HG03520 (cell line): ENCODE data around the gene VWA5B1.
"Not testable (repeated sequence)": the region's sequence is repeated elsewhere in the genome, so short reads cannot be mapped to it uniquely, and the experiment has no call there.

Source experiments
- ATAC-seq: cut with Tn5 transposase; IDR thresholded peaks from one replicate; pipeline ENCODE4 v1.9.1; 2021; ENCODE audit warnings: mild to moderate bottlenecking, moderate library complexity; ENCODE audit not compliant: unreplicated experiment

VWA5B1 gene

DNA sequence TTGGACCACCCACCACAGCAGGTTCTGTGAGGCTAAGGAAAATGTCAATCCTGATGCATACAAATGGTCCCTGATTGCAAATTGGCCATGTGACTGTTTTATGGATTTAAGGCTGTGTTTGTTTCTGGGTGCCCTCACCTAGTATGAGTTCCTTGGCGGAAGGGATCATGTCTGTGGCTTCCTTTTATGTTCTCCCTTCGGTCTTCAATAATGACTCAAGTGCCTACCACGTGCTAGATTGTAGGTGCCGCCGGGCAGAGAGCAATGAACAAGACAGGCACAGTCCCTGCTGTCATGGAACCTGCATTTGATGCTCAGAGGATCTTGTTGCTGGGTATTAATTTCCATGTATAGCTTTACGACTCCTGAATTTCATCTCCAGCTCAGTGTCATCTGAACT lies 9.8 kb upstream of the VWA5B1 start:
- ATAC-seq, result no peak

DNA sequence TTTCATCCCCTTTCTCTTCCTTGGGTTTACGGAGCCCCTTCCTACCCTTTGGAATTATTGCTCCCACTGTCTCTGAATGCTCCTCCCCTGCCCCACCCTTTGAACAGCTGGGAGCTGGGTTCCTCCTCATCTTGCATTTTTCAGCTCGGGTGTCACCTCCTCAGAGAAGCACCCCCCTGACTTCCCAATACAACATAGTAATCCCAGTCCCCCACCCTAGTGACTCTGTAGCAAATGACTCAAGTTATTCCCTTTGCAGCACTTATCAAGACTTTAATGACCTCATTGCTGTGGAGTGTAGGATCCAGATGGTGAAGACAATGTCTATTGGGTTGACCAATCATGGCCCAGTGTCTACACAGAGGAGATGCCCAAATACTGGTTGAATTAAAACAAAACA lies 8.9 kb upstream of the VWA5B1 start:
- no peak for ATAC-seq

DNA sequence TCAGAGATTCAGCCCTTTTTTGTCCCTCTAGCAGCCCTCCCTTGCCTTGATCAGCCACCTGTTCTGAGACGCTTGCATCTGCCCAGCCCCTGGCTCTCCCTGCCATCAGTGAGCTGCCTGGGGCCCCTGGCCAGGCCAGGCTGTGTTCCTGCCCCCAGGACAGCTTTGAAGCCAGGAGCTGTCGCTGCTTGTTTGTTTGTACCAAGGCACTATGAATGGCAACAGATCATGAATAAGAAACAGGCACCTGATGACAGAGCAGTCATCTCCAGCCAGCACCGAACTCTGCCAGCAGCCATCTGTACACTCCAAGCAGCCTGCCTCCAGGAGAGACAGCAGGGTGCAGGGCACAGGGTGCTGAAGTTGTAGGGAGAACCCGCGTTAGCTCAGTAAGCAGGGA lies 8.1 kb upstream of the VWA5B1 start:
- no peak for ATAC-seq

DNA sequence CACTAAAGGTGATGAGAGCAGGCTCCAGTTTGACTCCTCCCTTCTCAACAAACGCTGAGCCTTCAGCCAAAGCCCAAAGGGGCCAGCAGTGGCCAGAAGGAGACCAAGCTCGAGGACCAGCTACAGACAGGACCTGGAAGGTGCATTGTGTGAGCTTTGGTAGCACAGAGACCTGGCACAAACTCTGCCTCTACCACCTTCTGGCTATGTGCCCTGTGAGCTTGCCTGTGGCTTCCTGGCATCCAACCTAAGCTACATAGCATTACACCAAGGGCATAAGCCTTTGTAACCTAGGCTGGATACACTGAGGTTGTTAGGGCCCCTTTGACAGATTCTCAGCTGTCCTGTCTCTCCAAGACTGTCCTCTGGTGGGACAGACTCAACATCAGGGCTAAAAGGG lies 6.6 kb upstream of the VWA5B1 start:
- ATAC-seq, result no peak

DNA sequence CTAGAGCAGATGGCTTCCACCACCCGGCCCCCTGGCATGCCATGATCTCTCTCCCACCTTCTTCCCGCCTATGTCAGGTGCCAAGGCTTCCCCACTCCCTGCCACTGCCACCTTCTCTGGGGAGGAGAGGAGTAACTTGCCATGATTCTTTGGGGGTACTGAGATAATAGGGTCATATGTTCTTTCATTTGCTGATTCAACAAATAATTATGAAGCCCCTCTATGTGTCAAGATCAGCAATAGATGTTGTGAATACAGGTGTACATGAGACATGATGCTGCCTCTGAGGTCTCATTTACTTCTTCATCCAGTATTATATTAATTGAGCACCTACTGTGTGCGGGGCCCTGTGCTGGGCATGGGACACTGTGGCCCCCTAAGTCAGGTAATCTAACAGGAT lies 6.0 kb upstream of the VWA5B1 start:
- no peak for ATAC-seq

DNA sequence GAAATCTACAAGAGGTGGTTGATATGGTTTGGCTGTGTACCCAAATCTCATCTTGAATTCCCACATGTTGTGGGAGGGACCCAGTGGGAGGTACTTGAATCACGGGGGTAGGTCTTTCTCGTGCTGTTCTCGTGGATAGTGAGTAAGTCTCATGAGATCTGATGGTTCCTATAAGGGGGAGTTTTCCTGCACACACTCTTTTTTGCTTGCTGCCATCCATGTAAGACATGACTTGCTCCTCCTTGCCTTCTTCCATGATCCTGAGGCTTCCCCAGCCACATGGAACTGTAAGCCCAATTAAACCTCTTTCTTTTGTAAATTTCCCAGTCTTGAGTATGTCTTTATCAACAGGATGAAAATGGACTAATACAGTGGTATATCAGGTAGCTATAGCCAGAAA lies 5.2 kb upstream of the VWA5B1 start:
- no peak for ATAC-seq

DNA sequence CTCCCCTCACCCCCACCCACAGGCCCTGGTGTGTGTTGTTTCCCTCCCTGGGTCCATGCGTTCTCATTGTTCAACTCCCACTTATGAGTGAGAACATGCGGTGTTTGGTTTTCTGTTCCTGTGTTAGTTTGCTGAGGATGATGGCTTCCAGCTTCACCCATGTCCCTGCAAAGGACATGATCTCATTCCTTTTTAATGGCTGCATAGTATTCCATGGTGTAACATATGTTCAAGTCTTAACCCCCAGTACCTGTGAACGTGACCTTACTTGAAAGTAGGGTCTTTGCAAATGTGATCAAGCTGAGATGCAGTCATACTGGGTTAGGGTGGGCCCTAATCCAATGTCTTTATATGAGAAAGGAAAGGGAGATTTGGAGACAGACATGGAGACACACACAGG lies 3.0 kb upstream of the VWA5B1 start:
- not testable (repeated sequence) for ATAC-seq

DNA sequence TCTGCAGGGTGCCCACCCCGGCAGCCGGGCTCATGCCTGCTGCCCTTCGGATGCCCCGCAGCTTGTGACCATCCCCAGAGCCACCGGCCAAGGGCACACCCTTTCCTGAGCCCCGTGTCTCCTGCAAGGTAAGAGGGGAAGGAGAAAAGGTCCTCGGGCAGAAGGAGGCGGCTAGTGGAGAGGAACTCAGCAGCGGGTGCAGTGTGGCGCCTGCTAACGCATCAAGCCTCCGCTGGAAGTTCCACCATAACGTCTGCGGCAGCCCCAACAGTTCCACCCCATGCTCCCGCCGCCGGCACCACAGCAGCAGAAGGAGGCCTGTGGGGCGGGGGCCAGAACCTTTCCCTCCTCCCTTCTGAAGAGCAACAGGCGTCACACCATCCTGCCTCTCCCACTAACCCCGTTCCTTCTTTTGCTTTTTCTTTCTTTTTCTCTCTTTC lies 990 bp downstream of the VWA5B1 start:
- ATAC-seq, result no peak

DNA sequence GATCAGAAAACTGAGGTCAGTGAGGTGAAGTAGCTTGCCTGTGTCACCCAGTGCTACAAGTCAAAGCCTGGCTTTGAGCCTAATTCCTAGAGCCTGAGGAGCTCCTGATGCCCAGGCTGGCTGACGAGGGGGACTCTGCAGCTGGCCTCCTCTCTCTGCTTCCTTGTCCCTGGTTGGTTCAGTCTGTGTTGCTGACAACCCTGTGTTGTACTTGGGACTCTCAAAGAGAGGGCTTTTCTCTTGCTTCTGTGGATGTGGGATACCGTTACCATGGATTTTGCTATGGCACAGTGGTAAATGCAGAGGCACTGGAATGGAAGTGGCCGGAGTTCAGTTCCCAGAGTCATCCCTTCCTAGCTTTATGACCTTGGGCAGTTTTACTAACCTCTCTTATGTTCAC lies 8.0 kb downstream of the VWA5B1 start:
- ATAC-seq, result no peak

DNA sequence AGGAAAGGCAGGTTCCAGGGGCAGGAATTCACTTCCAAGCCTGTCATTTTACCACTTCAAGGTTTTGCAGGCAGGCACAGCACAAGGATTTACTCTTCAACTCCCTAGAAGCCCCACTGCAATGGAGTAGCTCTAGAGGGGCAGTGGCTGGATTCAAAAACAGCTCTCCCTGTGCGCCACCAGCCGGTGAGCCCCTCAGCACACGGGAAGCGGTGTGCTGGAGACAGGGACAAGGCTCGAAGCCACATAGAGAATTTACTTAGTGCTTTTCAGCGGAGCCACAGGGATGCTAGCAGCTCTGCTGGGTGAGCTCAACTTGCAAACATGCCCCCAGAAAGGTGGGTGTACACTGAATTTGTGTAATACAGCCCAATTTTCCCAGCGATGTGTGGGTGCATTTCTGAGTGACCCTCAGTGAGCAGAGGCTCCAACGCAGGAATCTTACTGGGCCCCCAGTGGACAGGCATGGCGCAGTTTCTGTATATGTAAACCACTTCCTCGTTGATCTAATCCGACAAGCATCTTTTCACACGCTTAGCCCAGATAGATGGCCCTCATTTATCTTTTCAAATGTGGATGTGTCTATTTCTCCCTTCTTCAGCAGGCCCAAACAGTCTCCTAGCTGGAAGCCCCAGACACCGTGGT lies 10.9 kb downstream of the VWA5B1 start:
- no peak for ATAC-seq

DNA sequence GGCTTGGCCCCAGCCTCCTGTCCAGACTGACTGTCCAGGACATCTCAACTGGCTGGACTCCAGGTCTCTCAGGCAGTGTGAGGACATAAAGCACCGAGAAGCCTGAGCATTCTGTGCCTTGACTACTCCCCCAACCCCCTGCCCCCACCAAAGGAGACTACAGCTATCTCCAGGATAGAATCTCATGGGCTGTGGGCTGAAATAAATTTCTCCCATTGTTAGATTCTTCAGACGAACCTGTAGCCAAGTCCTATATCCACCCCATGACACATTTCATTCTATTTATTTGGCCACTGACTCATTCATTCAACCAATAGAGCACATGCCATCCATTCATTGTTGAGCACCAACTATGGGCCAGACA lies 11.4 kb downstream of the VWA5B1 start:
- ATAC-seq, result no peak

DNA sequence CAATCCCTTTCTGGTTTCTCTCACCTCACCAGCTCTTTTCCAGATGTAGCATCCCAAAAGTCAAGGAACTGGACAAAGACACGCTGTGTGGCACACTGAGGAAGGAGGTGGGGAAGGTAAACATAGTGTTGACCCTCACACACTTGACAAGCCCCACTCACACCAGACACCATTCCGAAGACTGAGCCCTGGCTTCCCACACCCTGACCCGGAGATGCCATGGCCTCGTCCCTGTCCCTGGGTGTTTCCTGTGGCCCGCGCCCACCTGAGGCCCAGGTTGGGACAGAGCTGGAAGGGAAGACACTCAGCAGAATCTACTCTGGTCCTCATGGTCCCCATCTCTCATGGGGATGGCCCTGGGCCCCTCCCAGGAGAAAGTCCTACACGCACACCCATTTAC lies 16.4 kb downstream of the VWA5B1 start:
- no peak for ATAC-seq

DNA sequence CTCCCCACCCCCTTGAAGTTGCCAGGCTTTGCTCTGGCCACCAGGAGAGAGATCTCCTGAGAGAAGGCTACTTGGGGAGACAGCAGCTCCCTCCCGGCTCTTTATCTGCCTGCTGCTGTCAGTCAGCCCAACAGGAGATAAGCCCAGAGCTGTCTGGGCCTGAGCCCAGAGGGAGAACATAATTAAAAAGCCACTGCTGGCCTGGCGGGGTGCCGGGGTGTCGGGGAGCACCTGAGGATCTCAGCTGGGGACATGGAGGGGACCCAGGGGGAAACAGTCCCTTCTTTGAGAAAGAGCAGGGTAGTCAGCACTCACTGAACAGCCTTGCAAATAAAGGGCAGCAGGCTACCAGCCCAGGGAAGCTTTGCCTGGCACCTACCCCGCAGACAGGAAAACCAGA lies 17.9 kb downstream of the VWA5B1 start:
- ATAC-seq, result no peak

DNA sequence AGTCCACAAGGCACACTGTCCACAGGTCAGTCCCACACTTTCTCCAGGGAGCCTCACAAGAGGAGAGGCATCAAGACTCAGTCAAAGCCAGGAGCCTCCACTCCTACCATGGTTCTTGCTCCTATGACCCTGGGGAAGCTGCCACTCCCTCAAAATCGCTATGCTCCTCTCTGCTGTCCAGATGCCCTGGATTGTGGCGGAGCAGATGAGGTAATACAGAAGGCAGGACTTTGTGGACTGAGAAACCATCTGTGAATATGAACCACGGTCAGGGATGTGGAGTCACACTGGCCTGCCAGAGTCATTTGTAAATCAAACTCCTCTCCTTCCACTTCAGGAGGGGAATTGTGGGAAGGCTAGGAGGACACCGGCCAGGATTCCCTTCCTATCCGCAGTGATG lies 20.6 kb downstream of the VWA5B1 start:
- ATAC-seq, result no peak

DNA sequence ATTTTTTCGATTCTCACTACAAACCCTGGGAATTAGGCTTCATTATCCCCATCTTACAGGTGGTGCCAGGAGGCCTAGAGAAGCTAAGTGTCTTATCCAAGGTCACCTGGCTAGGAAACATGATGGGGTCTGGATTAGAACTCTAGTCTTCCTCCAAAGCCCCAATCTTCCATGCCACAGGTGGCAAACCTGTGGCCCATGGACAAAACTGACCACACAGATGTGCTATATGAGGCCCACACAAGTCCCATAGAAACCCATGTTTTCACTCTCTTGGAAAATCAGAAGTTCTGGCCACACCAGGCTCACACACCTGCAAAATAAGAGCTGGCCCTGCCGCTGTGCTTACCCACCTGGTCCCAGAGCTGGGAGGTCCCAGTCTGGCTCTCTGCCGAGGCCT lies 21.6 kb downstream of the VWA5B1 start:
- ATAC-seq, result no peak

DNA sequence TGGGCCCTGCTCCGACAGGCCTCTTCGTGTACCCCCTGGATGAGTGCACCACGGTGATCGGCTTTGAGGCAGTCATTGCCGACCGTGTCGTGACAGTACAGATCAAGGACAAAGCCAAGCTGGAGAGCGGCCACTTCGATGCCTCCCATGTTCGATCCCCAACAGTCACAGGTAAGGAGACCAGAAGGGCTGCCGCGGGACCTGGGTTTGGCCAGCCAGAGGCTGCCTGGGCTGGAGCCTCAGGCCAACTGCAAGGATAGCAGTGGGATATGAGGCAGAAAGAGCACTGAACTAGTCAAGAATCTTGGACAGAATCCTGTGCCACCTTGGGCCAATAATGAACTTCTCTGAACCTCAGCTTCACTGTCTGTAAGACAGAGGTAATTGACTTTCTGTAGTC lies 22.1 kb downstream of the VWA5B1 start:
- no peak for ATAC-seq

DNA sequence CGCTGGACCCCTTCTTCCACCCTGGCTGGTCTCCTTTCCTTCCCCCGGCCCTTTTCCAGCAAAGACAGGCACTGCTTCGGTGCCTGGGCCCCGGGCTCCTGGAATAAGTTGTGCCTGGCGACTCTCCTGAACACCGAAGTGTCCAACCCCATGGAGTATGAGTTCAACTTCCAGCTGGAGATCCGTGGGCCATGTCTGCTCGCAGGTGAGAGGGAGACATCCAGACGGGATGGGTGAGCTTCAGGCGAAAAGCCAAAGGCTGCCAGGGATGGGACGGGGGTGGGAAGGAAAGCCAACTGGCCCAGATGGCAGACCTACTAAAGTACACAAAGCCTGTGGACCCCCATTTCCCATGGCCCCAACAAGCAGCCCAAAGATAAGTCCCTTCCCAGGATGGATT lies 26.8 kb downstream of the VWA5B1 start:
- ATAC-seq, result no peak

DNA sequence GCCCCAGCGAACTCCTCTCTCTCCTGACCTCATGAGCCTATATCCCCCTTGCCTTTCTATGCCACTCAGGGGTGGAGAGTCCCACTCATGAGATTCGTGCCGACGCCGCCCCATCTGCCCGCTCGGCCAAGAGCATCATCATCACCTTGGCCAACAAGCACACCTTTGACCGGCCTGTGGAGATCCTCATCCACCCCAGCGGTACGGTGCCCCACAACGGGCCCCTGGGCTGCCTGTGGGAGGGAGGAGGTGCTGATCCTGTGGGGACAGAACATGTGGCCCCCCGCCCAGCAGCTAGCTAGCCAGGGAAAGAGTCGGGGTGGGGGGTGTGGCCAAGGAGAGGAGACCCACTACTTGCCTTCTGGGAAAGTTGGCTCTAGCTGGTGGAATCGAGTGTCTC lies 27.8 kb downstream of the VWA5B1 start:
- ATAC-seq, result no peak

DNA sequence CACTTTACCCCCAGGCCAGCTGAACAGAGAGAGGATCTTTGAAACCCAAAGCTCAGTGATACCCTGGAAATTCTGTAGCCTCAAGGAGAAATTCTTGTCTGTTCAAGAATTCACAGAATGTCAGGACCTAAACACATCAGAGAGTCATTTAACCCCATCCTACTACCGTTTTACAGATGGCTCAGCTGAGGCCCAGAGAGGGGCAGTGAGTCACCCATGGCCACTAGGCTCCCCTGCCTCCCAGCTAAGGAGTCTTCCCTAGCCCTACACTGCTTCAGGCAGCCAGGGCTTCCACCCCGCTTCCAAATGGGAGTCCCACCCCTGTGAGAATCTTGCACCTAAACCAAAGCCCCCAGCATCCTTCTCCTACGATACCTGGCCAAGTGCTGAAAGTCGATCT lies 28.3 kb downstream of the VWA5B1 start:
- no peak for ATAC-seq

DNA sequence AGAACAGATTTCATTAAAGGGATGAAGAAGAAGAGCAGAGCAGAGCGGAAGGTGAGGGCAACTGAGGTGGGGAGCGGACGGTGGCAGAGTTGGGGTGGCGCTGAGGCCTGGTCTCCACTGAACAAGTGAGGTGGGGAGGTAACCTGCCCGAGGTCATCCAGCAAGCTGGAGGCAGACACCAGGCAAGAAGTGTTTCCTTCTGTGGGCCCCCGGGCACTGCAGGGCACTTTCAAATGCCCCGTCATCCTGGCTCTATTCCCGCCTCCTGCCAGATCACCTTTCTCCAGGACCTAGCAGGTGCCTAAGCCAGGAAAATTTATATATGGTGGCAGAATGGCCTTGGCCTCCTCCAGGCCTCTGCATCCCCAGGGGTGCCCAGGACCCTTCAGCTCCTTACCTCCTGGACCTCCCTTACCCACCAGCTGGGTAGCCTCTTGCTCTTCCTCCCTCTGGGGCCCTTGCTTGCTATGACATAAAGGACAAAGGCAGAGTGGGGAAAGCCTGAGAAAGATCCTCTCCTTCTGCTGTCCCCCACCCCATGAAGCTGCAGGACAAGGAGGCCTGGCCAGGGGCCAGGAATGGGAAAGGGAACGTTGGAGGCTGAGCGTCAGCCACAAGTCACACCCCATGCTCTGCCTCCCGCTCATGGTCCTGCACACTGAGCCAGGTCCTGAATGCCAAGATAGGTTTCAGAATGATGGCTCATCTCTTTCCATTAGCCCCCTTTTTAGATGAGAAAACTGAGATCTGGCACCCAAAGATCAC lies 29.0 kb downstream of the VWA5B1 start:
- ATAC-seq, result no peak

DNA sequence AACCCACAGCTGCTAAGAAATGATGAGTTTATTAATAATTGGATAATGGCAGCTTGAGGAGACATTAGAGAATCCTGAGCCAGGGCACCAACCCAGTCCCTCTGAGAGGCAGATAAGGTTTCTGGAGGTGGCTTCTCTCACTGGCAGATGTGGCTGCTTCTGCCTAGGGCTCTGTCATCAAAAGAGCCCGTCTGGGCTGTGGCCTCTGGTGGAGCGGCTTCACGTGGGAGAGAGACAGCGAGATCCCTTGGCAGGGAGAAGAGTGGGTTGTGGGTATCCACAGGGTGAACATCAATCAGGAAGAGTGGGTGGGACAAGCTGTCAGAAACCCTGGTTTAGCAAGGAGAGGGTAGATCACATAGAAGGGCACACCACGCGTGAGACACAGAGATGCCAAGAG lies 30.0 kb downstream of the VWA5B1 start:
- no peak for ATAC-seq

DNA sequence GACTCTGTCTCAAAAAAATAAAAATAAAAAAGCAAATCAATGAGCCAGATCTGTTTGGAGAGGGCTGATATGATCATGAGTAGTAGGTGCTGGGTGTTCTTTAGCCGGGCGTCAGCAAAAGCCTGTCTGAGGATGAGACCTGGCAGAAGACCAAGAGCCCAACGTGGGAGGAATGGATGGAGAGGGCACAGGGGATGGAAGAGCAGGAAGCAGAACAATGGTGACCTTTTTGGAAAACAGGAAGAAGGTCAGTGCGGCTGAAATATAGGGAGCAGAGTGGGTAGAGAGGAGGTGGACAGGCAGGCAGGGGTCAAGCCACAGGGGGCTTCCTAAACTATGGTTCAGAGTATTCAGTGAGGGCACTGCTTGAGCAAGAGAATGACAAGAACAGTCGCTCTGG lies 30.9 kb downstream of the VWA5B1 start:
- ATAC-seq, result no peak
